ENCODE data around the gene ARID1B.

Gene ARID1B

DNA sequence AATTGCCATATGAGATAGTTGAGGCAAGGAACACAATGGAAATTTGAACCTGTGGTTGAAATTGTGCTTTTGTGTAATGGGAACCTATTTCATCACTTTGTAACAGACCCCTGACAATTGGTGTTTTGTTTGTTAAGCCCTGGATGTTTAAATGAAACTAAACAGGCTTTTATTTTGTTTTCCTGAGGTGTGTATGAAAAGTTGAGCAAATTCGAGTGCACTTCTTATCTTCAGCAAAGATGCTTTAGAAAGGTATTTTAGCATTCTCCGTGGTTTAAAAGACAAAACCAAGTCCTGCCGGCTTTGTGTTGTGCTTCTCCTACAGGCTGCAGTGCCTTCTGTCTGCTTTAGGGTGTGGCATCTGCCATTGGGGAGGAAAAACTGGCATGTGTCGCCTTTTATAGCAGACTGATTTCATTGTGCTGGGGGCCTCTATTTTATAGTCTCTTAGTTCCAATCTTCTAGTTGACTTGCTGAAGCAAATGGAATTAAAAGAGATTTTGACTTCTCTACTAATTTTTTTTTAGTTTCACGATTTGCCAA is 2.2 kb upstream of the ARID1B start:
- no peak for DNase-seq

DNA sequence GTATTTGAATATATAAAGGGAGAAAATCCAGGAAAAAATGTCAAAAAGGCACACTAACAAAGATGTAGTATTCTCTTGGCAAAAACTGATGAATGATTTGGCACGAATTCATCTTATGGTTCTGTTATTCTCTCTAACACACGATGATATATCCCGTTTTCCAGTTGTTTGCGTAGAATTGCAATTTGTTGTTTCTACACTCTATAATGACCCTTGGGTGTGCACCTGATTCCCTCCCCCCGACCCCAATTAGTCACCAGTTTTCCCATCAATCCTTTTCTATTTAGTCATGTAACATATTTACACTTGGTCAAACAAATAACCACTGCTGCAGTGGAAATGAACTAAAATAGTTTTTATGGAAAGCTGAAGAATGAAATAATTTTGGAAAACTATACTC is 1.5 kb upstream of the ARID1B start:
- DNase-seq, result no peak

GRCh38 chr6:156776470-156776839 is 723 bp upstream of the ARID1B start:
- peak; percentile 18 for DNase-seq

GRCh38 chr6:156777577-156778453 is 637 bp downstream of the ARID1B start:
- peak; percentile 69 for DNase-seq

DNA sequence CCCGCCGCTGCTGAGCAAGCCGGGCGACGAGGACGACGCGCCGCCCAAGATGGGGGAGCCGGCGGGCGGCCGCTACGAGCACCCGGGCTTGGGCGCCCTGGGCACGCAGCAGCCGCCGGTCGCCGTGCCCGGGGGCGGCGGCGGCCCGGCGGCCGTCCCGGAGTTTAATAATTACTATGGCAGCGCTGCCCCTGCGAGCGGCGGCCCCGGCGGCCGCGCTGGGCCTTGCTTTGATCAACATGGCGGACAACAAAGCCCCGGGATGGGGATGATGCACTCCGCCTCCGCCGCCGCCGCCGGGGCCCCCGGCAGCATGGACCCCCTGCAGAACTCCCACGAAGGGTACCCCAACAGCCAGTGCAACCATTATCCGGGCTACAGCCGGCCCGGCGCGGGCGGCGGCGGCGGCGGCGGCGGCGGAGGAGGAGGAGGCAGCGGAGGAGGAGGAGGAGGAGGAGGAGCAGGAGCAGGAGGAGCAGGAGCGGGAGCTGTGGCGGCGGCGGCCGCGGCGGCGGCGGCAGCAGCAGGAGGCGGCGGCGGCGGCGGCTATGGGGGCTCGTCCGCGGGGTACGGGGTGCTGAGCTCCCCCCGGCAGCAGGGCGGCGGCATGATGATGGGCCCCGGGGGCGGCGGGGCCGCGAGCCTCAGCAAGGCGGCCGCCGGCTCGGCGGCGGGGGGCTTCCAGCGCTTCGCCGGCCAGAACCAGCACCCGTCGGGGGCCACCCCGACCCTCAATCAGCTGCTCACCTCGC is 1.5 kb downstream of the ARID1B start:
- peak; percentile 41 for DNase-seq

DNA sequence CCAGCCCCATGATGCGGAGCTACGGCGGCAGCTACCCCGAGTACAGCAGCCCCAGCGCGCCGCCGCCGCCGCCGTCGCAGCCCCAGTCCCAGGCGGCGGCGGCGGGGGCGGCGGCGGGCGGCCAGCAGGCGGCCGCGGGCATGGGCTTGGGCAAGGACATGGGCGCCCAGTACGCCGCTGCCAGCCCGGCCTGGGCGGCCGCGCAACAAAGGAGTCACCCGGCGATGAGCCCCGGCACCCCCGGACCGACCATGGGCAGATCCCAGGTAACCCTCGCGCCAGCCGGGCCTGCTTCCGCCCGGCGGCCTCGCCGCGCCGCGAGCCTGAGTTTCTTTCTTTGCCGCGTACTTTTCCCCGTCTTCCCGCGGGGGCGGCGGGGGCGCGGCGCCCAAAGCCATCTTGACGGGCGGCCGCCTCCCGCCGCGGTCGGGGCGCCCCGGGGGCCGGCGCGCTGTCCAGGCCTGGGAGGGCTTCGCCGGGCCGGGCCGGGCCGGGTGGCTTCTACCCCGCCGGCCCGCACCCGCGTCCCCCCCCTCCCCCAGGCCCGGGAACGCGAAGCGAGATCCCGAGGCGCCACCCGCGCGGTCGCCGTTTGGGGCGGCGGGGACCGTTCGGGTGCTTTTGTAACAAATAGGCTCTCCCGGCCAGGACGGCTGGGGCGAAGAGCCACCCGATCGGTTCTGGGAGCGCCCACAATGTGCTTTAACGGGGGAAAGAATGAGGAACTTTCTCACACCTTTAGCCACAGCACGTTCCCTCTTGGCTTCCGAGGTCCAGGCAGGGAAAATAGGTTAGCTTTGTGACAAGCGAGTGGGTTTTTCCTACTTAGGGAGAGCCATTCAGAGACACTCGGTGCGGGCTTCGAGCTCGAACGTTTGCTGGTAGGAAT is 2.3 kb downstream of the ARID1B start:
- DNase-seq, result peak; percentile 26

DNA sequence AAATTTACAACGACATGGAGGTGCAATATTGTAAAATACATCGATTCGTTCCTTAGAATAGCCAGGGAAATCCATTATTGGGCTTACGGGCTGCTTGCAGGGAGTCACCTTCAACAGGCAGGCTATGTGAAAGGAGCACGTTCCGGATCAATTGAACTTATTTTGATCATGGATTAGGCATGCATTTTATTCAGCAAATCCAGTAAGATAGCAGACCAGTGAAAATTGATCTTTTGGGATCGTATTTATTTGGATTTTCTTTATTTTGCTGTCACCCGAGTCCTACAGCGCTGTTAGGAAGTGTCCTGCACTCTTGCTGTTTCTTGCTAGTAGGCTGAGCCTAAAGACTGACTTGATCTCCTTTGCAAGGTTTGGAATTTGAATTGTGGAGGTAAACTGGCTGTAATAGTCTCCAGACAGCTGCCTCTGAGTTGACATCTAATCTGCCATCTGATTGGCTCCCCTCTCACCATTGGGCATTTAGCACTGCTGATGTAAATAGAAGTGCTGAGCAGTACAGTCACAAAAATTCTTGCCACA is 3.0 kb downstream of the ARID1B start:
- peak; percentile 66 for DNase-seq

DNA sequence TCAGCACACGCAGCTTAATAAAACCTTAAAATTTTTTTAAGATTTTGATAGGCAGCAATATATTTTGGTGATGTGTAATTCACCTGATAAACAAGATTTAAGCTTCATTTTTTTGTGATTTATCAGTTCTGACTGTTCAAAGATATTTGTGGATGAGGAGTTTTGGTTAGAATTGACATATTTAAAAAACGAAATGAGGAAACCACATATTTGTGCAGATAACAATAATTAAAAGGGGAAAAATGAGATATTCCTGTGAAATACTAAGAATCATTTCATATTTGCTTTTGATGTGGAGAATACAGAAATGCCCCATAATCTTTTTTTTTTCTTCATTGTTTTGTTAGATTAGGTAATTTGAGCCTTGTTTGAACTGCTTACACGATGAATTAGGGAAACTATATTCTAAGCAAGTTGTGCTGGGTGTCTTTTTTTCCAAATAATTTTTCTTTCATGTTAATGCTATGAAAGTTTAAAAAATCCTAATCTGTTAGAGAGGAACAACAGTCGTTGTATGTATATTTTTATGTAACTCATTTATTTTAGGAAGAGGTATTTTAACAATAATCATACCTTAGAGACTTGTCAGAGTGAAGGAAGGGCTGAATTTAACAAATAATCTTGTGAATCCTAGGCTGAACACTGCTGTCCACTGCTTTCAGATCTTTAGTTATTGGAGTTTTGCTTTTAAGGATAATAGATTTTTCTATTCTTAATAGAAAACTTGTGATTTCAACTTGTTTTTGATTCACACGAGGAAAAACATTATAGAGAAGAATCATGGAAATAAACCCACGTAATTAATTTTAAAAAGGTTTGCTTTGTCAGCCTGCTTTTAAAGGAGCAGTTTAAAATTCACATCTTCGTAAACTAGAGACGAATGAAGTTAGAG is 4.0 kb downstream of the ARID1B start:
- no peak for DNase-seq

DNA sequence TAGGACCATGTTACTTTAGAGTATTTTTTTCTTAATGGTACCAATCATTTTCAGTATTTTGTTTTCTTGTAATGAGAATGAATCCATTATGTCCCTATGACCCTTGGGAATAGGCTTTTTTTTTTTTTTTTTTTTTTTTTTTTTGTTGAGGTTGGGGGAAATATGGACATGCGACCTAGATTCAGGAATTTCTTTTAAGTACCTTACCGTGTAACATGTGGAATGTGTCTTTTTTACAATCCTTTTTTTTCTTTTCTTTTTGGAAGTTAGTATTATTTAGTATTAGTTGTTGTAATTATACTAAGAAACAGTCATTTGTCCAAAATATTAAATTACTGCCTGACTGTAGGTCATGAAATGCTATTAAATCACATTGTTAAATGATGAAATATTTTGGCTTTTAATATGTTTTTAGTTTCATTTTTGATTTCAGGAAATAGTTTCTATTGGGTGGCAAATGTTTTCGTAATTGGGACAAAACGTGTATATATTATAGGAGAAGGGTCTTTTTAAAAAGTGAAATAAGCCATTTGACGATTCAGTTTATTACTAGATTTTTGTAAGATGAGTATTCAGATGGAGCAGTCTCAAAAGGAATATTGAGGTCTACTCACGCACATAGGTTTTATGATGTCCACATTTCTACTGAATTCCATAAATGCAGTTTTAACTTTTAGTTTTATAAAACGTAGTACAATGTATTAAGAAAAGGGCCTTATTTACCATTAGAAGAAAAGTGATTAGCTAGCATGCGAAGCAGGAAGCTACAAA is 4.9 kb downstream of the ARID1B start:
- DNase-seq, result no peak

GRCh38 chr6:156782691-156783320 is 5.6 kb downstream of the ARID1B start:
- DNase-seq, result no peak

DNA sequence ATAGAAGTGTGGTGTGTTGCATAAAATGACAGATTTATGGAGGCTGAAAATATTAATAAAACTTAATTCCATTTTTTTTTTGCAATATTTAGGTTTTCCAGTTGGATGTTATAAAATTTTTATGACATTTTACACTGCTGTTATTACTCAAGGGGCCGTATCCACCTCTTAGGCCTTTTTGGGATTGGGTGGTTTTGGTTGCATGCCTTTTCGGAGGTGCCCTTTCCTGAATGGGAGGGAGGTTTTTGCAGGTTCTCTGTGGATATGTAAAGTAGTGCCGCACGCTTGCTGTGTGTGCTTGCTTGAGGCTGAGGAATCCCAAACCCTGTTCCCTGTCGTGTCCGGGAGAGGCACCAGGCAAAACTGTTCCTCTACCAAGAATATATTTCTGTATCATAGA is 6.8 kb downstream of the ARID1B start:
- DNase-seq, result no peak

- no peak for DNase-seq
These were observed 9.5 kb downstream of the ARID1B start for GRCh38 chr6:156786652-156787051.

DNA sequence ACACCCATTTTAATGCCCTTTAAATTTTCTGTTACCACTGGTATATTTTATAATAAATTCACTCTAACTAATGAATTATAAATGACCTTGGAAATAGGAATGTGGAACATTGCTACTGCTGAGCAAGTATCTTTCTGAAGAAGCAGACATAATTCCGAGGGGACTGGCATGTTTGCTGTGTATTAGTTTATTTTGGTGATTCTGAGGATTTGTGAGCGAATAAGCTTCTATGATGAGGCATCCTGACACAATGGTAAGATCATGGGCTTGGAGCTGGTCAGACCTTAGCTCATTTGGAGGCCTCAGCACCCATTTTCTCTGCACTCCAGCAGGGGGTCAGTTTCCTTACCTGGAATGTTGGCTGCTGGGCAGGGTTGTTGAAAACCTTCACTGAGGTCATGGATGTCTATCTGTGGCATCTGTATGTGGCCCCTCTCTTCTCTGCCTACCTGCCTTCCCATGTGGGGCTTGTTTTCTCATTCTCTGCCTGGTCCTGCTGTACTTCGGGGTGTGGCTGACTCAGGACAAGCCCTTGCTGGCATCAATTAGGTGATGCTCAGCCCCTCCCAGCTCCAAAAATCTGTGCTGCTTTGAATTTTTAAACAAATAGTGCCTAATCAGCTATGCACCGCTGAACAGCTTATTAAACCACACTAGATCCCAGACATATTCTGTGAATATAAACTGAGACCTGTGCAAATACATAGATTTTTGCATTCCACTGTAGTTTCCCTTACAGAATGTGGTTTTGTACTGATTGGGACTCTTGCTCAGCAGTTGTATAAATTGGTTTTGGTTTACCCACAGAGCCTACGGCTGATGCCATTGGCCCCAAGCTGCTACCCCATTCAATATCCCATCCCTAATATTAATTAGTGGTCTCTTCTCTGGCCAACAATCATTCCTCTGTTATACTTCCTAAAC is 10.7 kb downstream of the ARID1B start:
- no peak for DNase-seq

- no peak for DNase-seq
These were observed 12.1 kb downstream of the ARID1B start for GRCh38 chr6:156789081-156789943.

DNA sequence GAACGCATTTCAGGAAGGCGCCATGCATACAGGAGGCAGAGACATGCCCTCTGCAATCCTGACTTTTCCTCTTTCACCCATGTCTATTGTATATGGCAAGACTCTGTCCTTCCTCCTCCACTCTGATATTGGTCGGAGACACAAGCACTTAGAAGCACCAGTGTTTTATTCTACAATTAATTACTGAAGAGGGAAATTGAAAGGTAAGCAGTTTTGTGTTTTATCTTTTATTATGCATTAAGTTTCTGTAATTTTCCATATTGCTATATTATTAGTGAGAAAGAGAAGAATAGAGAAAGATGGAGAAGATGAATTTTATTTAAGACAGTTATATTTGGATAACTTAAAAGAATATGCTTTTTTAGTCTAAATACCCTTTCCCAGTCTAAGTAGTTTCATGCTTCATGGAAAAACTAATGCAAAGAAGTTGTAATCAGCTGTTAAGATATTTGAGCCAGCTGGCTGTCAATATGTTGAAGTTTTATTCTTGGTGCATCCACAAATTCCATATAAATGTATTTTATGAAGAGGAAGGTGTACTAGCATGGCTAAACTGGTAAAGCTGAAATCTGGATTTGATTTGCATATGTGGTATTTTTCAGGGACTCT is 13.6 kb downstream of the ARID1B start:
- DNase-seq, result no peak

- DNase-seq, result no peak
These were observed 14.2 kb downstream of the ARID1B start for GRCh38 chr6:156791320-156791850.

DNA sequence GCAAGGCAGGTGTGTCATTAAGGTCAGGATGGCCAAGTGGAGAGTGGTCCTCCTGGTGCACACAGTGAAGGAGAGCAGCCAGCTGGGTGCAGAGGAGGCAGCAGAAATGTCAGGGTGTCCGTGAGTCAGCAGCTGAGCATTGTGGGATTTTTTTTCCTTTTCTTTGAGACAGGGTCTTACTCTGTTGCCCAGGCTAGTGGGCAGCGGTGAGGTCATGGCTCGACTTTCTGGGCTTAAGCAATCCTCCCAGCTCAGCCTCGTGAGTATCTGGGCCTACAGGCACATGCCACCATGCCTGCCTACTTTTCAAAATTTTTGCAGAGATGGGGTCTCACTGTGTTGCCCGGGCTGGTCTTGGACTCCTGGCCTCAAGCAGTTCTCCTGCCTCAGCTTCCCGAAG is 16.0 kb downstream of the ARID1B start:
- no peak for DNase-seq
